ENCODE data around the gene TMEM87B. TPM values are rescaled to one million over a fixed set of nuclear protein-coding genes. Genes with fewer than 3 reads are reported as not detected.

TMEM87B gene
- total RNA-seq, 4 donors from 2014 or later, result 30.6 to 35.8 (median 34.9) TPM

GRCh38 chr2:112166806-112167499 is 111.9 kb downstream of the TMEM87B start:
- no peaks in the 10 kb centered on the region for H3K9me3 ChIP-seq
- 85 to 90% methylated on average over 14 of the region's 14 CpGs for WGBS, 2 donors
- intact Hi-C loops (cut with DNase I), result no loop called here
- TF ChIP-seq CTCF (IDR thresholded peaks at IDR 0.05) (no peak), POLR2A (IDR thresholded peaks at IDR 0.05) (no peak)
- DNase-seq, result no peak
- no peak overlapping the region for H3K4me3 ChIP-seq (replicated peaks in 1 of 3)
- H3K4me1 ChIP-seq, result no peaks in the 10 kb centered on the region
- no peaks in the 10 kb centered on the region for H3K27me3 ChIP-seq
- no peak overlapping the region for H3K27ac ChIP-seq
- H3K36me3 ChIP-seq, result no peaks in the 10 kb centered on the region

GRCh38 chr2:112168422-112169124 is 113.5 kb downstream of the TMEM87B start:
- Histone ChIP-seq H3K9me3 (no peaks in the 10 kb centered on the region), H3K27ac (no peak overlapping the region), H3K4me1 (peaks cover 1 to 5% of the 10 kb centered on the region in 2 donors), H3K4me3 (replicated peaks in 1 of 3) (no peak overlapping the region), H3K27me3 (no peaks in the 10 kb centered on the region), H3K36me3 (no peaks in the 10 kb centered on the region)
- 92 to 93% methylated on average over 9 to 10 of the region's 10 CpGs for WGBS, 2 donors
- TF ChIP-seq POLR2A (IDR thresholded peaks at IDR 0.05), result no peak
- TF ChIP-seq CTCF (IDR thresholded peaks at IDR 0.05), result no peak
- intact Hi-C loops (cut with DNase I), result no loop called here
- DNase-seq, result no peak

Other genes with a start within 250 kb of the TMEM87B start
- gene ANAPC1, start 171.1 kb upstream of the TMEM87B start, total RNA-seq, result 10 to 100 TPM; 40.6 to 62.6 (median 55.1) TPM
- gene MERTK, start 156.7 kb upstream of the TMEM87B start, total RNA-seq, result 10 to 100 TPM; 23.5 to 36.7 (median 32.9) TPM
- gene FBLN7, start 83.1 kb downstream of the TMEM87B start, total RNA-seq, result 10 to 100 TPM; 10.3 to 33.6 (median 16.4) TPM
- gene ZC3H8, start 199.8 kb downstream of the TMEM87B start, total RNA-seq, result 10 to 100 TPM; 26.9 to 68.1 (median 43.1) TPM
- 10 to 100 TPM; 17.4 to 20.1 (median 19.0) TPM for gene ZC3H6, start 220.3 kb downstream of the TMEM87B start, total RNA-seq

Measured in thyroid gland (tissue), 4 donors.